NB4 (cell line): ENCODE results near the gene CKS1B.
A peak's percentile ranks its signal among the peaks of the same experiment; 100 is the strongest.

Experiments
- POLR2A ChIP-seq: IDR thresholded peaks from 2 replicates; pipeline ENCODE4 v1.6.1; 2011; ENCODE audit warnings: mild to moderate bottlenecking; ENCODE audit not compliant: insufficient read length; ENCODE audit errors: extremely low read depth
- TF ChIP-seq, protein P1 (sequence below): IDR thresholded peaks from one replicate; pipeline ENCODE4 v1.5.1; 2012; ENCODE audit warnings: low read depth, low read length

DNA sequence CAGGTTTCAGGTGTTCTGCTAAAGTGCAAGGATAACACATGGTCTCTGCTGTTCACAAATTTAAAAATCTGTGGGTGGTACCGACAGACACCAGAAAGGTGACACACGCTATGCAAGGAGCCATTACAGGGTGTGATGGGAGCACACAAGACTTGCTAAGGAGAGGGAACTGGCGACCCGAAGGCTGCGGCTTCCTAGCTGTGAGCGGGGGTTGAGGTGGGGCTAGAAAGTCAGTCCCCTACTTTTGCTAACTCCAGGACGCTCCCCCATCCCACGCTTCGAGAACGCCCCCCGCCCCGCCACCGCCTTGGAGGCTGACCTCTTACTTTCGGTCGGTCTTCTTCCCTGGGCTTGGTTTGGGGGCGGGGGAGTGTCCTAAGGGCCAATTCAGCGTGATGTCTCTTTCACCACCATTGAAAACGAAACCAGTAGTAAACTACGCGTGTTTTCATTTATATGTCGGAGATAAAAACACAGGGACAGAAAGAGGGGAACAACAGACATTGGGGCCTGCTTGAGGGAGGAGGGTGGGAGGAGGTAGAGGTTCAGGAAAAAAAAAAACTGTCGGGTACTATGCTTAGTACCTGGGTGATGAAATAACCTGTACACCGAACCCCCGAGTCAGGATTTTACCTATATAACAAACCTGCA lies 1.1 kb downstream of the CKS1B start:
- TF ChIP-seq, protein P1, sequence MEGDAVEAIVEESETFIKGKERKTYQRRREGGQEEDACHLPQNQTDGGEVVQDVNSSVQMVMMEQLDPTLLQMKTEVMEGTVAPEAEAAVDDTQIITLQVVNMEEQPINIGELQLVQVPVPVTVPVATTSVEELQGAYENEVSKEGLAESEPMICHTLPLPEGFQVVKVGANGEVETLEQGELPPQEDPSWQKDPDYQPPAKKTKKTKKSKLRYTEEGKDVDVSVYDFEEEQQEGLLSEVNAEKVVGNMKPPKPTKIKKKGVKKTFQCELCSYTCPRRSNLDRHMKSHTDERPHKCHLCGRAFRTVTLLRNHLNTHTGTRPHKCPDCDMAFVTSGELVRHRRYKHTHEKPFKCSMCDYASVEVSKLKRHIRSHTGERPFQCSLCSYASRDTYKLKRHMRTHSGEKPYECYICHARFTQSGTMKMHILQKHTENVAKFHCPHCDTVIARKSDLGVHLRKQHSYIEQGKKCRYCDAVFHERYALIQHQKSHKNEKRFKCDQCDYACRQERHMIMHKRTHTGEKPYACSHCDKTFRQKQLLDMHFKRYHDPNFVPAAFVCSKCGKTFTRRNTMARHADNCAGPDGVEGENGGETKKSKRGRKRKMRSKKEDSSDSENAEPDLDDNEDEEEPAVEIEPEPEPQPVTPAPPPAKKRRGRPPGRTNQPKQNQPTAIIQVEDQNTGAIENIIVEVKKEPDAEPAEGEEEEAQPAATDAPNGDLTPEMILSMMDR = no peak
- TF ChIP-seq POLR2A = peak; percentile 10
